ENCODE results near the gene RPA1.

GRCh38 chr17:1820528-1821252, 9.1 kb upstream of the RPA1 start:
- TF ChIP-seq, protein P1, sequence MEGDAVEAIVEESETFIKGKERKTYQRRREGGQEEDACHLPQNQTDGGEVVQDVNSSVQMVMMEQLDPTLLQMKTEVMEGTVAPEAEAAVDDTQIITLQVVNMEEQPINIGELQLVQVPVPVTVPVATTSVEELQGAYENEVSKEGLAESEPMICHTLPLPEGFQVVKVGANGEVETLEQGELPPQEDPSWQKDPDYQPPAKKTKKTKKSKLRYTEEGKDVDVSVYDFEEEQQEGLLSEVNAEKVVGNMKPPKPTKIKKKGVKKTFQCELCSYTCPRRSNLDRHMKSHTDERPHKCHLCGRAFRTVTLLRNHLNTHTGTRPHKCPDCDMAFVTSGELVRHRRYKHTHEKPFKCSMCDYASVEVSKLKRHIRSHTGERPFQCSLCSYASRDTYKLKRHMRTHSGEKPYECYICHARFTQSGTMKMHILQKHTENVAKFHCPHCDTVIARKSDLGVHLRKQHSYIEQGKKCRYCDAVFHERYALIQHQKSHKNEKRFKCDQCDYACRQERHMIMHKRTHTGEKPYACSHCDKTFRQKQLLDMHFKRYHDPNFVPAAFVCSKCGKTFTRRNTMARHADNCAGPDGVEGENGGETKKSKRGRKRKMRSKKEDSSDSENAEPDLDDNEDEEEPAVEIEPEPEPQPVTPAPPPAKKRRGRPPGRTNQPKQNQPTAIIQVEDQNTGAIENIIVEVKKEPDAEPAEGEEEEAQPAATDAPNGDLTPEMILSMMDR (conservative IDR thresholded peaks at IDR 0.05; ENCODE audit: low read depth, low read length), result no peak
- no peak for TF ChIP-seq EZH2 (IDR thresholded peaks at IDR 0.05; ENCODE audit: borderline replicate concordance, low read depth, low read length, poor library complexity, severe bottlenecking)
